Measurements from ENCODE around the gene C9orf72.
"Not testable (repeated sequence)": the region's sequence is repeated elsewhere in the genome, so short reads cannot be mapped to it uniquely, and the experiment has no call there.

C9orf72 gene

GRCh38 chr9:27572918-27573633, at the start of gene C9orf72:
Gene C9orf72, minus strand, starts transcription at chr9:27573481. Its CDS starts 6,361 bp downstream, at chr9:27567120.
- TF ChIP-seq POLR2A (IDR thresholded peaks at IDR 0.05; ENCODE audit: low read length) (no peak), GATA1 (IDR thresholded peaks at IDR 0.05; ENCODE audit: low read depth, low read length) (no peak)
- DNase-seq, result peak; percentile 89 to 94

- TF ChIP-seq POLR2A (IDR thresholded peaks at IDR 0.05; ENCODE audit: low read length) (no peak), GATA1 (IDR thresholded peaks at IDR 0.05; ENCODE audit: low read depth, low read length) (no peak)
- no peak for DNase-seq
Measured at GRCh38 chr9:27622693-27623340, 49.5 kb upstream of the C9orf72 start.

- TF ChIP-seq GATA1 (IDR thresholded peaks at IDR 0.05; ENCODE audit: low read depth, low read length) (no peak), POLR2A (IDR thresholded peaks at IDR 0.05; ENCODE audit: low read length) (no peak)
- DNase-seq, result no peak
Measured at GRCh38 chr9:27619743-27620142, 46.5 kb upstream of the C9orf72 start.

GRCh38 chr9:27618066-27618465, 44.8 kb upstream of the C9orf72 start:
- DNase-seq, result no peak
- no peak for TF ChIP-seq GATA1 (IDR thresholded peaks at IDR 0.05; ENCODE audit: low read depth, low read length)
- TF ChIP-seq POLR2A (IDR thresholded peaks at IDR 0.05; ENCODE audit: low read length), result no peak

- DNase-seq, result no peak
- TF ChIP-seq GATA1 (IDR thresholded peaks at IDR 0.05; ENCODE audit: low read depth, low read length), result no peak
- no peak for TF ChIP-seq POLR2A (IDR thresholded peaks at IDR 0.05; ENCODE audit: low read length)
Measured at GRCh38 chr9:27614551-27614950, 41.3 kb upstream of the C9orf72 start.

- DNase-seq, result not testable (repeated sequence)
Measured at GRCh38 chr9:27612036-27612435, 38.8 kb upstream of the C9orf72 start.

GRCh38 chr9:27610622-27611021, 37.3 kb upstream of the C9orf72 start:
- no peak for TF ChIP-seq GATA1 (IDR thresholded peaks at IDR 0.05; ENCODE audit: low read depth, low read length)
- no peak for TF ChIP-seq POLR2A (IDR thresholded peaks at IDR 0.05; ENCODE audit: low read length)
- DNase-seq, result no peak

- no peak for DNase-seq
- TF ChIP-seq POLR2A (IDR thresholded peaks at IDR 0.05; ENCODE audit: low read length) (no peak), GATA1 (IDR thresholded peaks at IDR 0.05; ENCODE audit: low read depth, low read length) (no peak)
Measured at GRCh38 chr9:27602954-27603353, 29.7 kb upstream of the C9orf72 start.

- no peak for DNase-seq
- no peak for TF ChIP-seq POLR2A (IDR thresholded peaks at IDR 0.05; ENCODE audit: low read length)
- TF ChIP-seq GATA1 (IDR thresholded peaks at IDR 0.05; ENCODE audit: low read depth, low read length), result no peak
Measured at GRCh38 chr9:27602142-27602861, 29.0 kb upstream of the C9orf72 start.

GRCh38 chr9:27601396-27601795, 28.1 kb upstream of the C9orf72 start:
- DNase-seq, result no peak

GRCh38 chr9:27600256-27600655, 27.0 kb upstream of the C9orf72 start:
- TF ChIP-seq GATA1 (IDR thresholded peaks at IDR 0.05; ENCODE audit: low read depth, low read length) (no peak), POLR2A (IDR thresholded peaks at IDR 0.05; ENCODE audit: low read length) (no peak)
- DNase-seq, result no peak

More at GRCh38 chr9:27601396-27601795, 28.1 kb upstream of the C9orf72 start:
- no peak for TF ChIP-seq POLR2A (IDR thresholded peaks at IDR 0.05; ENCODE audit: low read length)
- no peak for TF ChIP-seq GATA1 (IDR thresholded peaks at IDR 0.05; ENCODE audit: low read depth, low read length)

- TF ChIP-seq GATA1 (IDR thresholded peaks at IDR 0.05; ENCODE audit: low read depth, low read length), result no peak
- no peak for TF ChIP-seq POLR2A (IDR thresholded peaks at IDR 0.05; ENCODE audit: low read length)
- no peak for DNase-seq
Measured at GRCh38 chr9:27599870-27600238, 26.6 kb upstream of the C9orf72 start.

- no peak for TF ChIP-seq GATA1 (IDR thresholded peaks at IDR 0.05; ENCODE audit: low read depth, low read length)
- TF ChIP-seq POLR2A (IDR thresholded peaks at IDR 0.05; ENCODE audit: low read length), result no peak
- no peak for DNase-seq
Measured at GRCh38 chr9:27599102-27599869, 26.0 kb upstream of the C9orf72 start.

GRCh38 chr9:27595733-27596132, 22.5 kb upstream of the C9orf72 start:
- no peak for TF ChIP-seq GATA1 (IDR thresholded peaks at IDR 0.05; ENCODE audit: low read depth, low read length)
- TF ChIP-seq POLR2A (IDR thresholded peaks at IDR 0.05; ENCODE audit: low read length), result no peak
- no peak for DNase-seq
